SK-N-DZ (cell line): Measurements from ENCODE around the gene SULF2.
"Not testable (repeated sequence)": the region's sequence is repeated elsewhere in the genome, so short reads cannot be mapped to it uniquely, and the experiment has no call there.

Source experiments
- DNase-seq: peaks from one replicate; pipeline ENCODE4 v3.0.0-alpha.2; 2015; ENCODE audit warnings: low spot score

The SULF2 gene

DNA sequence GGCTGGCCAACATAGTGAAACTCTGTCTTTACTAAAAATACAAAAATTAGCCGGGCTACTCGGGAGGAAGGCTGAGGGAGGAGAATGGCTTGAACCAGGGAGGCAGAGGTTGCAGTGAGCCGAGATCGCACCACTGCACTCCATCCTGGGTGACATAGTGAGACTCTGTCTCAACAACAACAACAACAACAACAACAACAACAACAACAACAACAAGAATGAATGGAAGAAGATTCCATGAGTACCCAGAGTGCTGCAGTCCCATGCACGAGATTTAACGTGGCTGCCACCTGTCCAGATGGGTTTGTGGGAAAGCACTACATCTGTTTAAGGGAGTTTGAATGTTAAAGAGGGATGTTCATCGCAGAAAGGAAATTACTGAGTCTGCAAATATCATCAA, 19.7 kb upstream of the SULF2 start:
- not testable (repeated sequence) for DNase-seq

DNA sequence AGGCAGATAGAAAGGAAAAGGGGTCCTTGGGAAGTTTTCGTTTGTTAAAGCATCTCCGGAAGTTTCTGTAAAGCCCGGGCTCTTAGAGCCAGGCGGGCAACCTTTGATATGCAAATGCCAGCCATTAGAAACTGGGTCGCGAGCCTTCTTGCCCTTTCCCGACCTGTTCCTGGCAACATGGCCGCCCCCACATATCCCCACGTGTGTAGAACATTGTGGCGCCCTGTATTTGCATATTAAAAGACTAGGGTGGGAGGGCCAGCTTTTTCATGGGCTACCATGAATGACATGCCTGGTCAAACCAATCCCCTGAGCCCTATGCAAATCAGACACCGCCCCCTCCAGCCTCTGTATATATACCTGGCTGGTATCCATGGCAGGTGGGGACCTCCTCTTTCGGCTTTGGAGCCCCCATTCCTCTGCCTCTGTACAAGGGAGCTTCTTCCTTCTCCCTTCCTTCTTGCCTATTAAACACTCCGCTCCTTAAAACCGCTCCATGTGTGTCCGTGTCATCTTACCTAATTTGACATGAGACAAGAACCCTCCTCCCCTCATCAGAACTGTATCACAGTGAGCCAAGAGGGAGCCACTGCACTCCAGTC, 19.0 kb upstream of the SULF2 start:
- not testable (repeated sequence) for DNase-seq

DNA sequence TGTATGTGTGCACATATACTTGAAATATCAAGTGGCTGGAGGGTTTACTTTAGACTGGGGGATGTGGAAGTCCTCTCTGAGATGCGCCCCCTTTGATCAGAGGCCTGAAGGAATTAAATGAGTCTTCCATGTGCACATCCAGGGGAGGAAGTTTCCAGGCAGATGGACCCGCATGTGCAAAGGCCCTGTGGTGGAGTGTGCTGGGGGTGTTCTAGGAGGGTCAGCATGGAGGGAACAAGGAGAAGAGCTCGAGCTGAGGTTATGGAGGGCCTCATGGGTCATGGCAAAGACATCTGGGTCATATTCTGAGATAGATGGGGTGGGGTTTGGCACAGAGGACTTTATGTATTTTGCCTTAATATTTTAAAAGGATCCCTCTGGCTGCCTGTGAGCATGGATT, 17.7 kb upstream of the SULF2 start:
- DNase-seq: no peak

DNA sequence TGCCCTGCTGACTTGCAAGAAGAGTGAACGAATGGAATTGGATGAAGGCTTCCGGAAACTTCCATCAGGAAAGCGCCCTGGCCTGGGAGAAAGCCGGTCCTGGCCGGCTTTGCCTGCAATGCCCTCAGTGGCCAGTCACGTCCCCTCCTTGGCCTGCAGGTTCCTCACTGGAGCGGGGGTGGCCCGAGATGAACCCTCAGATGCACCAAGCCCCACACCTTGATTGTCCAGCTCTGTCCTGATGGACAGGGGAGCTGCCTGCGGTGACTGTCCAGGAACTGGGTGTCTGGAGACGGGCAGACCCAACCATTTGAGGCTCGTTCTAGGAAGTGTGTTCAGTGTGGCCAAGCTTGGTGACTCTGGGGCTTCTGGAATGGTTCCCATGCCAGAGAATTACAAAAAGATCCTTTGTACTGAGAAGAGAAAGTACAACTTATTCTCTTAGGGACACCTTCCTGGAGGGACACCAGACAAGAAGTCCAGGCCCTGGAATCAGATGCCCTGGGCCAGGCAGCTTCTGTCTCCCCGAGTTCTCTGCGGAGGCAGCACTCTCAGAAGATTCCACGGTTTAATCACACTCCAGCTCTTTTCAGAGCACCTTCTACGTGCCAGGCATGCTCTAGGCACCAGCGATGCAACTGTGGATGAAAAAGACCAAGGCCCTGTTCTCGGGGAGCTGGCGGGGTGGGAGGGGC, 17.1 kb upstream of the SULF2 start:
- DNase-seq: no peak

DNA sequence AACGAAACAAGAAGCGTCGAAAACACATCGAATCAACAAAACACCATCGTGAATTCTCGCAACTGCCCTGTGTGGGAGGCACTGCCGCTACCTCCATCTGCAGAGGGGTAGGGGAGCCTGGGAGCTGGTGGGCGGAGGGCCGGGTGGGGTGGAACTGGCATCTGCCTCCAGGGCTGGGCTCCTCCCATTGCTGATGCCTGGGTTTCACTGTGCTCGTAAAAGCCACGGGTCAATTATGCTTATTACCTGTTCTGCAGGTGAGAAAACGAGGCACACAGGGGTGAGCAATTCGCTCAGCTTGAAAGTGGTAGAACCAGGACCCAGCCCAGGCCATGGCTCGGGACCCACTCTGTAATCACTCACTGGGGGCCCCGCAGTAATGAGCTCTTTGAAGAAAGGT, 16.5 kb upstream of the SULF2 start:
- no peak for DNase-seq

DNA sequence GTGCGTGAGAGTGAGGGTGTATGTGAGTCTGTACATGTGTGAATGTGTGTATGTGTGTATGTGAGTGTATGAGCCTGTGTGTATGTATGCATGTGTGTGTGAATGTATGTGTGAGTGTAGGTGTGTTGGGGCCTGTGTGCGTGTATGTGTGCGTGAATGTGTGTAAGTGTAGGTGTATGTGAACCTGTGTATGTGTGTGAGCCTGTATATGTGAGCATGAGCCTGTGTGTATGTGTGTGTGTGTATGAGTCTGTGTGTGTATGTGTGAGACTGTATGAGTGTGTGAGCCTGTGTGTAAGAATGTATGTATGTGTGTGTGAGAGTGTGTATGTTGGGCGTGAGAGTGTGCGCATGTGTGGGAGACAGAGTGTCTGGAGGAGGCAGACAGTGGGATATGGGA, 15.8 kb upstream of the SULF2 start:
- DNase-seq: no peak

DNA sequence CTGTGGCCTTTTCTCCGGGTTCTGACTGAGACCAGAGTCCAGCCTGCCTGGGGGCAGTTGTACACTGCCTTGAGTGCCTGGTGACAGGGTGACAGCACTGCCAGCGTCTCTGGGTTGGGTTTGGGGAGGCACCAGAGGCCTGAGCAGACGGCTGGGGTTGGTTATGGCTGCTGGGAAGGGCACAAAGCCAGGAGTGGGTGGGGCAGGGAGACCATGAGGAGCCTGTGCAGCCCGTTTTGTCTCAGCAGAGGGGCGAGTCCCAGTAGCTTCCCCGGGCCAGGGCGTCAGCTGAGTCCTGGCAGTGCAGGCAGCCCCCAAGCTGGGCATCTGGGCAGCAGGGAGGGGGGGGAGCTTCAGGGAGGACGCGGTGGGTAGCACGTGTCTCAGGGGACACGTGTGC, 15.3 kb upstream of the SULF2 start:
- no peak for DNase-seq

DNA sequence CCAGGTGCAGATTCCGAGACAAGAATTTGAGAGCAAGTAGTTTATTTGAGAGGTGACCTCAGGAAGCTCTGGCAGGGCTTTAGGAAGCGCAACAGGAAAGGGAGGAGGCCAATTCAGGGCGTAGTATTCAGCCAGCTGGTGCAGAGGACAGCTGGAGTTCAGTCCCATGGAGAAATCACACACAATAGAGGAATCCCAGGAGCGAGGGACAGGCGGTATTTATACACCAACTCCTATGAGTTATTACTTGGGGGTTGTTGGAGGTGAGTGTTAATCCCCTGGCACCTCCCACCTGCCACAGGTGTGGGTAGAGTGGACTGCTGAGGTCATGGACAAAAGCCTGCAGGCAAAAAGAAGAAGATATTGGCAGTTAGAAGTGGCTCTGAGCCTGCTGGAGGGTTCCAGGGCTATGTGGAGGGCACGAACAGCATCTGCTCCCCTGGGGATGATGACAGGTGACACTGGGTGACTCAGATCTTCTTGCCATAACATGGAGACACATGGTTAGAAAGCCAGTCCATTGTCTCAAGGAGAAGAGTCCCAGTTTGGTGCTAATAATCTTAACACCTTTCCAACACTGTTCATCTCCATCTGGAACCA, 13.9 kb upstream of the SULF2 start:
- no peak for DNase-seq

DNA sequence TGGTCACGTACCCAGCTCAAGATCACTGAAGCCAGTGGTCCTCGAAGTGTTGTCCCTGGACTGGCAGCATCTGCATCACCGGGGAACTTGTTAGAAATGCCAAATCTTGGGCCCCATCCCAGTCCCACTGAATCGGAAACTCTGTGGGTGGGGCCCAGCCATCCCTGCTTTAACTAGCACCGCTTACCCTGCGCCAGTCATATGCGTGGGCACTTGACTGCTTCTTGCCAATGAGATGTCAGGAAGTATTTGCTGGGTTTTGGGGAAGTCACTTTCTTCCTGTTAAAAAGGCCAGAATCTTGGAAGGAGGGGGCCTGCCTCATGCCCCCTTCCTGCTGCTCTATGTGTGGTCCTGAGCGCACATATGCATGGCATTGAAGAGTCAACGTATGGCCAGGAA, 11.7 kb upstream of the SULF2 start:
- DNase-seq: no peak

DNA sequence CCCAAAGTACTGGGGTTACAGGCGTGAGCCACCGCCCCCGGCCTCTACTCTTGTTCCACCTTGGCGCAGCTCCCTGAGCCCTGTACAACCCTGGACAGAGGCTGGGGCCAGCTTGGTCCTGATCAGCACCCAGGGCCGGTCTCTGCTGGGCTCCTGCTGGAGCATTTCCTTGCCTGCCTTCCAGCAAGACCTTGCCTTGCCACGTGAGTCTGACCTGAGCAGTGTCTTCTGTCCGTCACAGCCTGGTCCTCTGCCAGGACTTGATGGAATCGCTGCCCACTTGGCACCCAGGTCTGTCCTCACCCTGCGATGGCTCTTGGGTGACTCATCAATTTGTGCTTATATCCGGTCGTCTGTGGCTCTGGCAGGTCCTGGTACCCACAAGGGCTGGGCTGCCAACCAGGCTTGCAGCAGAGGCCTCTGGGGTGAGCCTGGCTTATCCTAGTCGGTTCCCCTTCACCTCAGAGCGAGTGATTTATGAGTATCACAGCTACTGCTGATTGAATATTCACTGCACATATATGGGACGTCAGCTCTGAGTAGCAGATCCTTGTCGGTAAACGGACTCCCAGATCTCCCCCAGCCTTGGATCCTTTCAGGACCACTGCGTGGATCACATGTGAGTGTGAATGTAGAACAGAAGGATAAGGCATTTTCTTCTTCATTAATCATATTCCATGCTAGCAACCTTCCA, 10.1 kb upstream of the SULF2 start:
- DNase-seq: no peak

DNA sequence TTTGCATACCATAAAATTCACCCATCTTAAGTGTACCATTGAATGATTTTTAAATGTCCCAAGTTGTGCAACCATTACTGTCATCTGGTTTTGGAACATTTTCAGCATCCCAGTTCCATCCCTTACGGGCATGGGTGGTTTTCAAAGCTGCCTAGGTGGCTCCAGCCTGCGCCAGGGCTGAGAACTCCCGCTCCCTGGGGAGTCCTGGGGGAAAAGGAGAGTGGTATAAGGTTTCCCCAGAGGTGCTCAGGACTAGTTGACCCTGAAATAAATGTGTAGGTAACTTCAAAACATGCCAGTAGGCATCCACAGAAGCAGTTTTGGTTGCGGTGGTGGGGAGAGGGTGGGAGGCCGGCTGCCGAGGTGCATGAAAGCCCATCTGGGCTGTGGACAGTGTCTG, 9.0 kb upstream of the SULF2 start:
- DNase-seq: not testable (repeated sequence)

DNA sequence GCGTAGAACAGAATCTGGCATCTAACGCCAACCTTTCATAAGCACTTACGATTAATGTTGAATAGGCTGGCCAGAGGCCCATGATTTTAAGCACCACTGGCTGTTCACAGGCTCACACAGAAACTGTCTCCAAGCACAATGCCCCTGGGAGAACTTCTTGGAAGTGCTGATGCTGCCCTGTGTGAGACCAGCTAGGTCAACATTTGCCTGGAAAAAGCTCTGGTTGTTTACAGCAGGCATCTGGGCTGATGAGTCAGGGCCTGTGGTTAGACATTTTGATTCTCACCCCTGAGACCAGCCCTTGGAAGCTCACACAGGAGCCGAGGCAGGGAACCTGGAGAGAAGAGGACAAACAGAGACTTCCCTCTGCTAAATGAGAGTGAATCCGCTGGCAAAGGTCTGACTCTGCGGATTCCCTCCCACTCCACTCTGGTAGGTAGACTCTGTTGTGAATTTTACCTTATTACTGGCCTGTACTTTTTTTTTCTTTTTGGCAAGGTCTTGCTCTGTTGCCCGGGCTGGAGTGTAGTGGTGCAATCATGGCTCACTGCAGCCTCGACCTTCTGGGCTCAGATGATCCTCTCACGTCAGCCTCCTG, 6.8 kb upstream of the SULF2 start:
- DNase-seq: no peak

DNA sequence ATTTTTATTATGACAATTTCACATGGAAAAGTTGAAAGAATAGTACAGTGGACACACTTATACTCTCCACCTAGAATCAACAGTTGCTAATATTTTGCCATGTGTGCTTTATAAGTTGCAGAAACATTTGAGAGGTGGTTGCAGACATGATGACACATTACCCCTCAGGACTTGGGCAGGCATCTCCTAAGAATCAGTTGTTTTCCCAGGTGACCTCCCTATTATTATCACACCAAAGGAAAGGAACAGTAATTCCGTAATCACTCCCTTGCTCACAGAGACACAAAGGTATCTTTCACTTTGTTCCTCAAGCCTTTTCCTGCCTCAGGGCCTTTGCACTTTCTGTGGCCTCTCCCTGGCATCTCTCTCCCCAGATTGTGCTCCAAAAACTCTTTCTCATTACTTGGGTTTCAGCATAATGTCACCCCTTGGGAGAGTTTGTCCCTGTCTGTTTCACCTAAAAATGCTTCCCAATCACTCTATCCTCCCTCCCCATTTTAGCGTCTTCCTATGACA, 5.9 kb upstream of the SULF2 start:
- DNase-seq: no peak

DNA sequence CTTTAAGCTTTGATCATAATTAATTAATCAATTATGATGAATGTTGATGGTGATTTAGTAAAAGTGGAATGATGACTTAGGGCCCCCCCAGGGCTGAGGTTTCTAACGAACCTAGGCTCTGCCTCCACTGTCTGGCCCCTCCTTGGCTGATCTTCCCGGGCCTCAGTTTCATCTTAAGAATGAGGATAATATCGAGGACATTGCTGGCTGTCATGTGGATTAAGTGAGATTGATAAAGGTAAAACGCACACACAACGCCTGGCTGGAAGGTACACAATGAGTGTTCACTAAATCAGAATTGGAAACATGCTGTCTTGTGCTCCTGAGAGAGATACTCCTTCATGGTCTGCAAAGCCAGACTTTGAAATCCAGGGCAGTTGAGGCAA, 5.3 kb upstream of the SULF2 start:
- DNase-seq: no peak

DNA sequence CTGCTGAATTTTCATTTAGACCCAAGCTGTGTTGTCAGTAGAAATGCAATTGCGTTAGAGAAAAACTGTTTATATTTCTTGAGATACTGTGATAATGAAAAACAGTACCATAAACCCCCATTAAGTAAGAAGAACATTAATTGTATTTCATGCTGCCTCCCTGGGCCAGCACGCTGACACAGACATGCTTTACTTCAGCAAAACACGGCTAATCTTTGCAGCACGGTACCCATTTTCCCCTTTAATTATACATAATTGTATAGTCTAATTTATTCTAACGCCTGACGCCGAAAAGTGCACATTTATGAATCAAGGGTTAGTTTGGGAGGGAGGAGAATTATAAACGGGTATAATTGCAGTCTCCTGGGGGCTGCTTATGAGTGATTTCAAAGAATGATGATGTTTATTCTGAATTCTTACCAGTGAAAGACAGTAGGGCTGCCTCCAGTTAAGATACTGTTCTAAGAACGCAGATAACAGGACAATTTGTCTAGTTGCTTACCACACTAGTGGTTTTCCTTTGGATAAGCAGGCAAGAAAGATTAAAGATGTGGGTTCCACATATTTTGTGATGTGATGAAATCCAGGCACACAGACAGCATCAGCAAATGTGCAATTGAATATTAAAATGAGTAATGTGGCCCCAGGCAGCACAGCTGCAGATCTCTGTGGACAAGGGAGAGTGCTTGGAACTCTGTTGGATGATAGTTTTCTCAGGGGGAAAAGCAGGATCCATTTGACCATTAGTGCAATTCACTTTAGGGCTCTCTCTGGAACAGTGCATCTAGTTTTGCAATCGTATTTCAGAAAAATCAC, 4.7 kb upstream of the SULF2 start:
- peak; percentile 67 for DNase-seq

DNA sequence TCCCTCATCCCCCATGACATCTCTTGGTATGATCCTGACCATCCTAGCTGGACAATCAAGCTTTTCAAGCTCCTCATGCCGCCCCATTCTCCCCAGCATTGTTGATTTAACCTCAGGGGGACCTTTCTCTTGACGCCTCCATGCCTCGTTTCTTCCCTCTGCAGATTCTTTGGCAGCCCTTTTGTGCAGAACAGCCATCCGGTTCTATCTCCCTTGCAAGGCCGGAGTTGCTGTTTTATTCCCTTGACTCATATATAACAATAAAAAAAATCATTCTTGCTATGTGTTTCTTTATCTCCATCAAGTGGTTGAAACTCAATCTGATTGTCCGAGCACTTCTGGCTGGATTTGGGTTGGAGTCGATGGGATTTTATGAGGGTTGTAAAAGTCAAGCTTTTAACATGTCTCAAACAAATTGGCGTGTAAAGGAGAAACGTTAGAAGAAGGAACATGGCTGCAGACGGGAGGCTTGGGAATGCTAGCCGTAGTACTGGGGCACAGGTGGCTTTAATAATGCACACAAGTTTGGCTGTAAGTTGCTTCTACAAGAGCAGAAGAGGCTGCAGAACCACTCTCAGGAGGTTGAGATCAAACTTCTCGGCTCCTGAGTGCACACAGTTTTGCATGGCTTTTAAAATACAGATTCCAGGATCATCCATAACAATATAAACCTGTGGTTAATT, 3.9 kb upstream of the SULF2 start:
- DNase-seq: no peak

DNA sequence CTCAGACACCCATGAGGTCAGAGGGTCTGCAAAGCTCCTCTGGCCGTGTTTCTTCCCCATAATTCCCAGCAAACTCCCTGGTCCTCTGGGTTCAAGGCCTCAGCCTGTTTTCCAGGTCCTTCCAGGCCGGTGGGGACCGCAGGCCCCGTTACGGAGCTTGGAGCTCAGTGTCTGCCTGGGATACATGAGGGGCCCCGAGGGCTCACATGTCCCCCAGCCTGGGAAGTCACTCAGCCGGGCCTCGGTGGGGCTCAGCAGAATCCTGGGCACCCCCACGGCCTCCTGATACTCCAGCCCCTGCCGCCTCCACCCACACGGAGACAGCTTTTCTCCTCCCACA, 3.4 kb upstream of the SULF2 start:
- no peak for DNase-seq

DNA sequence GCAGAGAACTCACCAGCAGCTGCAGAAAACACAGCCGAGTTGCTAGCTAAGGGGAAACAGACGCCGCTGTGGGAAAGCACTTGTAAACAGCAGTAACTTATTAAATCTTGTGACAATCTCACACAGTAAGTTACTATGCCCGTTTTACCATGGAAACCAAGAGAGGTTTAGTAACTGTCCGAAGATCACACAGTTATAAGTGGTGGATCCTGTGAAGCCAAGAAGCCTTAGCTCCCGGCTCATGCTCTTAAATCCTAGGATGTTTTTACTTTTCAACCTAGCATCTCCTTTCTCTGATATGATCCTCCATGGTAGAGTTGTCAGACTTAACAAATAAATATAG, 1.5 kb upstream of the SULF2 start:
- no peak for DNase-seq

DNA sequence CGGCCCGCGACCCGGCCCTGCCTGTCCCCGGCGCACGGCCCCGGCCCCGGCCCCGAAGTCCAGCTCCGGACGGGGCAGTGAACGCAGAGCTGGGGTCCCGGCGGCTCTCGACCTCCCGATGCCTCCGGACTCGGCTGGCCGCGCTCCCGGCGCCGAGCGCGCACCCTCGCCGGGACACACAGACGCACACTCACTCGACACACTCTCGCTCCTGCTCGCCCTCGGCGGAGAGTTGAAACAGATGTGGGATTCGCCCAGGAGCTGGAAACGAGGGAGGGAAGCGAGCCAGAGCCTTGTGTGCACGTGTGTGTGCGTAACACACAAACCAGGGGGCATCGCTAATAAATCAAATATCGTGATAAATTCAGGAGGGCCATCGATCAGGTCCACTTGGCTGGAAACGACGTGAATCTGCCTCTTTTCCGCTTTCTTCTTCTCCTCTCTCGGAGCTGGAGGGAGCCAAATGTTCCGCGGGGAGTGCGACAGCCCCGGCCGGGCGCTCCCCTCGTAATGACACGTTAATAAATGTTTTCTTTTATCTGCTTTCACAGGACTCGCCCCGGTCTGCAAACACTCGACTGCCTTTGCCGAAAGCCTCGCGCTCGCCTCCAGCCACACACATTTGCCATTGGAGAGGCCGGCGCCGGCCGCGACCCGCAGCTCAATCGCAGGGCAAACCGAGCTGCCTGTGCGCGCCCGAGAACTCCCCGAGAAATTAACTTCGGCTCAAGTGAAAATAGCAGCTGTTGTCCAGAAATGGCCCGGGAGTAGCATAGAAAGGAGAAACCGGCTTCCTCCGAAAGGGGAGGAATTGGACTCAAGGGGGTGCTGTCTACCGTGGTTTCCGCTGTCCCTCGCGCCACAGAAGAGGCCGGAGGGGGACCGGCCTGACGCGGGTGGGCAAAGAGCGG, 828 bp upstream of the SULF2 start:
- peak; percentile 92 for DNase-seq
